A673 (cell line): ENCODE results near the gene PTPRK.

Experiments
- CTCF ChIP-seq: fragments of 300-800, 200-600 bp; sonication (generic); conservative IDR thresholded peaks from 2 replicates; pipeline ENCODE4 v1.5.1; 2017; ENCODE audit warnings: low read depth, mild to moderate bottlenecking, antibody characterized with exemption, low read length, moderate library complexity, mixed read lengths
- EZH2 ChIP-seq: fragments of 200-600 bp; sonication (generic); IDR thresholded peaks from 2 replicates; pipeline ENCODE4 v1.6.1; 2017; ENCODE audit warnings: borderline replicate concordance, low read depth, mild to moderate bottlenecking, mixed read lengths, antibody characterized with exemption, low read length; ENCODE audit not compliant: poor library complexity, severe bottlenecking

- TF ChIP-seq CTCF = no peak
- no peak for TF ChIP-seq EZH2
Measured at GRCh38 chr6:128323011-128323410, 197.4 kb downstream of the PTPRK start.
